ENCODE data around the gene FBXL16. TPM values are rescaled to one million over a fixed set of nuclear protein-coding genes. Genes with fewer than 3 reads are reported as not detected.

FBXL16 gene
- total and polyA plus RNA-seq, 2 of the 13 experiments (the other 11 are each of a cell fraction or from before 2014, with no cell fraction given), result 0.22 to 2.0 TPM

GRCh38 chr16:709566-710499 lies 4.2 kb upstream of the FBXL16 start:
- FAIRE-seq (no peak), DNase-seq (ENCODE audit: low spot score) (no peak), ATAC-seq (no peak)
- ChIA-PET CTCF (ENCODE audit: low intra/inter-chr PET ratio, low total read pairs) (interaction anchor here (1.9 kb wide), 1 partner anchor 76 kb away, joined by 16 read pairs; no protein-coding TSS in a partner anchor), POLR2A (no interaction called here)
- Histone ChIP-seq H3K4me1 (ENCODE audit: insufficient read depth, low read length) (peaks cover 22% of the 10 kb centered on the region), H3K4me2 (ENCODE audit: low read depth, low read length) (no peak overlapping the region), H3K36me3 (replicated peaks in 1 of 2; ENCODE audit: control insufficient read depth in 1 of 2, insufficient read depth in 2 of 2, low read length in 2 of 2) (no peaks in the 10 kb centered on the region), H4K20me1 (ENCODE audit: insufficient read depth, low read length) (no peaks in the 10 kb centered on the region), H3K4me3 (replicated peaks in 1 of 3; ENCODE audit: insufficient read depth in 1 of 3, low read depth in 2 of 3, low read length in 3 of 3) (no peak overlapping the region), H3K9me3 (ENCODE audit: low read length) (no peaks in the 10 kb centered on the region), H3K9ac (ENCODE audit: insufficient read depth, low read depth, low read length) (no peak overlapping the region), H3K27ac (ENCODE audit: extremely low read length, insufficient read depth, low read length) (no peak overlapping the region), H3K79me2 (ENCODE audit: insufficient read depth, low read length) (no peaks in the 10 kb centered on the region), H3K27me3 (ENCODE audit: control insufficient read depth in 1 of 2, insufficient read depth in 2 of 2, low read length in 2 of 2) (peaks cover 11 to 52% of the 10 kb centered on the region in 2 experiments; a peak in 4 of 5 replicates), H2AFZ (ENCODE audit: low read length) (no peak overlapping the region)
- WGBS (ENCODE audit: low lambda C conversion rate), result 4% methylated on average over 19 of the region's 30 CpGs
- BruUV-seq (replicated peaks), result no TSS peak
- intact Hi-C loops (cut with micrococcal nuclease; ENCODE audit: unreplicated experiment), result no loop called here
- in situ Hi-C loops (cut with HindIII; ENCODE audit: extremely low pct_ligation_motif_present, low pct_unique_long_range_greater_than_20kb), result loop anchor here (5.0 kb wide), 1 partner anchor 77 kb away; the partner anchor contains the start of genes CHTF18 and RPUSD1
- TF ChIP-seq MXI1 (IDR thresholded peaks at IDR 0.05; ENCODE audit: borderline replicate concordance, low read depth, low read length) (peak; percentile 99), RFX1 (IDR thresholded peaks at IDR 0.05) (peak; percentile 95), ZFP91 (CRISPR knock-in tag; IDR thresholded peaks at IDR 0.05; ENCODE audit: borderline replicate concordance) (no peak), ZNF34 (CRISPR knock-in tag; IDR thresholded peaks at IDR 0.05; ENCODE audit: borderline replicate concordance) (no peak), GZF1 (CRISPR knock-in tag; IDR thresholded peaks at IDR 0.05) (no peak), U2AF2 (IDR thresholded peaks at IDR 0.05; ENCODE audit: low read depth, low read length) (0 out of 2 replicates have a peak, but pooled peaks have one; percentile 63), ZNF431 (CRISPR knock-in tag; IDR thresholded peaks at IDR 0.05; ENCODE audit: borderline replicate concordance, low read depth) (no peak), RBM22 (optimal IDR thresholded peaks at IDR 0.05; ENCODE audit: low read length) (peak; percentile 100), RFX3 (CRISPR knock-in tag; IDR thresholded peaks at IDR 0.05) (peak; percentile 90)
